Loucy (cell line): ENCODE data around the gene AADACL4.

ENCODE experiments used
- CTCF ChIP-seq: fragments of 200-600 bp; sonication (generic); conservative IDR thresholded peaks from 2 replicates; pipeline ENCODE4 v1.5.1; 2014; ENCODE audit warnings: mild to moderate bottlenecking, antibody characterized with exemption, low read length
- EZH2phosphoT487 ChIP-seq: fragments of 200-600 bp; IDR thresholded peaks from 2 replicates; pipeline ENCODE4 v1.6.1; 2018; ENCODE audit warnings: antibody characterized with exemption, mild to moderate bottlenecking, moderate library complexity, borderline replicate concordance

GRCh38 chr1:12616709-12617373 is 27.0 kb upstream of the AADACL4 start:
- TF ChIP-seq CTCF (no peak), EZH2phosphoT487 (no peak)
